Small intestine (tissue), 7 donors: ENCODE data around the gene MPRIP. TPM values are rescaled to one million over a fixed set of nuclear protein-coding genes. Genes with fewer than 3 reads are reported as not detected.
A peak's percentile ranks its signal among the peaks of the same experiment; 100 is the strongest.

Experiments
- DNase-seq, 2 donors: peaks; one replicate each; pipeline versions ENCODE4 v3.0.0 to v3.0.0-alpha.2; 2013
- FAIRE-seq: peaks from 2 replicates; lab custom pipeline; 2012; peaks lifted over from hg19 to GRCh38; lab: Jason Lieb, UNC
- H3K27ac ChIP-seq, 3 donors: one replicate each; pipeline ENCODE4 v1.5.1; 2013; ENCODE audit warnings: low read length in 2 of 3, mild to moderate bottlenecking in 2 of 3, control low read depth in 1 of 3, inconsistent platforms in 1 of 3, low read depth in 1 of 3, moderate library complexity in 1 of 3
- H3K27me3 ChIP-seq, 3 donors: one replicate each; pipeline ENCODE4 v1.6.1; 2013; ENCODE audit warnings: low read length in 3 of 3, inconsistent platforms in 1 of 3; ENCODE audit not compliant: control insufficient read depth in 3 of 3, insufficient read depth in 3 of 3
- H3K36me3 ChIP-seq, 3 donors: one replicate each; pipeline ENCODE4 v1.6.1; 2013; ENCODE audit warnings: low read length in 3 of 3, inconsistent platforms in 1 of 3, low read depth in 1 of 3, mild to moderate bottlenecking in 1 of 3, moderate library complexity in 1 of 3; ENCODE audit not compliant: control insufficient read depth in 3 of 3, insufficient read depth in 2 of 3
- H3K4me1 ChIP-seq, 3 donors: one replicate each; pipeline ENCODE4 v1.6.1; 2013; ENCODE audit warnings: low read length in 2 of 3, inconsistent platforms in 1 of 3, low read depth in 1 of 3, mild to moderate bottlenecking in 1 of 3, moderate library complexity in 1 of 3; ENCODE audit not compliant: control insufficient read depth in 3 of 3, insufficient read depth in 2 of 3
- H3K4me3 ChIP-seq, 3 donors: one replicate each; pipeline ENCODE4 v1.5.1; 2013; ENCODE audit warnings: low read length in 3 of 3, control low read depth in 1 of 3, inconsistent platforms in 1 of 3, low read depth in 1 of 3, mild to moderate bottlenecking in 1 of 3, moderate library complexity in 1 of 3
- H3K9me3 ChIP-seq, 2 donors: one replicate each; pipeline ENCODE4 v1.6.1; 2013; ENCODE audit warnings: low read depth in 1 of 2, low read length in 1 of 2; ENCODE audit not compliant: control insufficient read depth in 2 of 2, insufficient read depth in 1 of 2
- WGBS, 3 donors: extraction: QIAGEN DNeasy Blood & Tissue Kit; methylation state at CpG; one replicate each; pipeline ENCODE4 v1.1.7; 2013; 5-methylcytosine and 5-hydroxymethylcytosine counted together
- polyA plus RNA-seq, 4 donors: library from polyadenylated mRNA; stranded (reverse) in 3 of 4; unstranded in 1 of 4; fragments of 200-250 nt in 3 of 4; fragments of 120-200 nt in 1 of 4; gene quantifications; one replicate each; pipeline versions ENCODE4 v1.2.1 to v1.2.3, GENCODE V29; 2013
- donor health status: healthy with polysubstance abuse.
- donor health status: control.
- donor health status: control.
- donor health status: Bipolar disorder and iron deficiency.
- donor health status: healthy.

The MPRIP gene
- polyA plus RNA-seq, 4 donors: 98.9 to 233 (median 190) TPM

DNA sequence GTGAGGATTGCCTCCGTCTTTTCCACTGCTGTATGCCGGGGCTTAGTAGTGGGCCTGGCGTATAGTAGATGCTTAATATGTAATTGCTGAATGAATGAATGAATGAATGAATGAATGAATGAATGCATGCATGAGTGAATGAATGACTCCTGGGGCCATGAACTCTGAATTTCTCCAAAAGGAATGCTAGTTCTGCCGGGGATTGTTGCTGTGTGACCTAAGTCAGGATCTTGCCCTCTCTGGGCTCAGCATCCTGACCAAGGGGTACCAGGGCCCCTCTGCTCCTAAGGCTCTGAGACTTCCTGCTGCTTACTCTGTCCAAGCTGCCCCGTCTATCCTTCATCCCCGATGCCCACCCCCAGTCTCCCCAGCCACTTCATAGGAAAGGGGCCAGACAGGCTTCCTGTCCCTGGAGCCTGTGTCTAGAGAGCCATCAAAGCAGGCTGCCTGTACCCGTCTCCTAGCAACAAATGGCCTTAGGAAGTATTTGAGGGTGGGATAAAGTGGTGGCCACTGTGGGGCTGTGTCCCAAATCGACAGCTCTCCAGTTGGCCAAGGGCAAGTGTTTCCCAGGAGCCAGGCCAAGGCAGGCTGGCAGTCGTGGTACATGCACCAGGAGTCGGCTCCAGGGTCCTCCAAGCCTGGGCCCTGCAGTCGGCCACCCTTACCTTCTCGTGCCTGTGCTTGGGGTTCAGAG lies 11.6 kb upstream of the MPRIP start:
- no peaks in the 10 kb centered on the region for H3K36me3 ChIP-seq
- H3K4me3 ChIP-seq: no peak overlapping the region
- H3K9me3 ChIP-seq: no peaks in the 10 kb centered on the region
- H3K27me3 ChIP-seq: no peaks in the 10 kb centered on the region
- DNase-seq (no peak), FAIRE-seq (no peak)
- H3K4me1 ChIP-seq: peaks cover 2 to 40% (median 3%) of the 10 kb centered on the region in 3 donors
- 77 to 80% (median 79%) methylated on average over 12 of the region's 12 CpGs for WGBS, 3 donors
- no peak overlapping the region for H3K27ac ChIP-seq

DNA sequence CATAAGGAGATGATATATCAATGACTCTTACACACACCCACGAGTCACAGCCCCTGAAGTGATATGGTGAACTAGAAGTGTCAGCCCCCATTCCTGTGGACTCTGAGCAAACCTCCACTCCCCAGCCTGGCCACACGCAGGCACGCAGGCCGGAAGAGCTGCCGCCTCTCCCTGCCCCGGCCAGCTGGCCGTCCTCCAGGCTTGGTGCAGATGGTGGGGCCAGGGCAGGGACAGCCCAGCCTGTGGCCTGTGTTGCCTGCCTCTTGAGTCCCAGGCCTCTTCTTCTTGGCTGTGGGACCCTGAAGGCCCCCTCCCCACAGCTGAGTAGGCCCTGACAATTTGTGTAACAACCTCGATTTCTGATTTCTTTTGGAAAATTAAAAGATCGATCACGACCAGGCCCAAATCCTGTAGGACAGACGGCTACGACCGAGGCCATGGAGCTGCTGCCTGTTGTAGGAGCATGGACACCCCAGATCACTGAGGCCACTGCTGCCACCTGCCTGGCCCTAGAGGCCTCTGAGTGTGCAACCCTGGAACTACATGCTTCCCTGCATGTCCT lies 10.0 kb upstream of the MPRIP start:
- 40 to 61% (median 52%) methylated on average over 13 of the region's 13 CpGs for WGBS, 3 donors
- peaks cover 2 to 35% (median 3%) of the 10 kb centered on the region in 3 donors for H3K4me1 ChIP-seq
- H3K4me3 ChIP-seq: no peak overlapping the region
- H3K27ac ChIP-seq: peak overlapping the region in 2 of 3 donors; percentile 34 to 53
- no peaks in the 10 kb centered on the region for H3K27me3 ChIP-seq
- FAIRE-seq (no peak), DNase-seq (peak; percentile 38 to 51)
- H3K36me3 ChIP-seq: no peaks in the 10 kb centered on the region
- no peaks in the 10 kb centered on the region for H3K9me3 ChIP-seq

DNA sequence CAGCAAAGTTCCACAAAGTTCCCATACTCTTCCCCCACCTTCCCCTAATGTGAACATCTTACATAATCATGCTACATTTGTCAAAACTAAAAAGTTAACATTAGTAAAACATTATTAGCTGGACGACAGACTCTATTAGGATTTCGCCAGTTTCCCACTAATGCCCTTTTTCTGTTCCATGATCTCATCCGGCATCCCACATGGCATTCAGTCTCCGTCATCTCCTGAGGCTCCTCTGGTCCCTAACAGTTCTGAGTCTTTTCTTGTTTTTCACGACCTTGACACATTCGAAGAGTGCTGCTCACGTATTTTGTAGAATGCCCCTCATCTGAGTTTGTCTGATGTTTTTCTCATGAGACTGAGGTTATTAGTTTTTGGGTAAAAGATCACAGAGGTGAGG lies 8.8 kb upstream of the MPRIP start:
- FAIRE-seq (no peak), DNase-seq (no peak)
- Histone ChIP-seq H3K27me3 (no peaks in the 10 kb centered on the region), H3K4me3 (no peak overlapping the region), H3K36me3 (no peaks in the 10 kb centered on the region), H3K27ac (no peak overlapping the region), H3K4me1 (peaks cover 1 to 24% (median 2%) of the 10 kb centered on the region in 3 donors), H3K9me3 (no peaks in the 10 kb centered on the region)
- WGBS, 3 donors: 92 to 97% (median 93%) methylated on average over 7 of the region's 7 CpGs

DNA sequence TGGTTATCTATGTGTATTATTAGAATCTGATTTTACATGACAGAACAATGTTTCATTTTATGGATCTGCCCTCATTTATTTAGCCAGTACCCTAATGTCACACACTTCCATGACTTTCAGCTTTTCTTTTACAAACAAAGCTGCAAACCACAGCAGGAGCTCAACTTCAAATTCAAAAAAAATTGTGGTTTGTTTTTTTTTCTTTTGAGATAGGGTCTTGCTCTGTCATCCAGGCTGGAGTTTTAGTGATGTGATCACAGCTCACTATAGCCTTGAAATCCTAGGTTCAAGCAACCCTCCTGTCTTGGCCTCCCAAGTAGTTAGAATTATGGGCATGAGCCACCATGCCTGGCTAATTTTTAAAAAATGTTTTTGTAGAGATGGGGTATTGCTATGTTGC lies 8.2 kb upstream of the MPRIP start:
- Histone ChIP-seq H3K36me3 (no peaks in the 10 kb centered on the region), H3K4me3 (no peak overlapping the region), H3K9me3 (no peaks in the 10 kb centered on the region), H3K4me1 (peaks cover 0 to 19% (median under 1%) of the 10 kb centered on the region in 3 donors), H3K27ac (no peak overlapping the region), H3K27me3 (no peaks in the 10 kb centered on the region)
- FAIRE-seq (no peak), DNase-seq (no peak)

DNA sequence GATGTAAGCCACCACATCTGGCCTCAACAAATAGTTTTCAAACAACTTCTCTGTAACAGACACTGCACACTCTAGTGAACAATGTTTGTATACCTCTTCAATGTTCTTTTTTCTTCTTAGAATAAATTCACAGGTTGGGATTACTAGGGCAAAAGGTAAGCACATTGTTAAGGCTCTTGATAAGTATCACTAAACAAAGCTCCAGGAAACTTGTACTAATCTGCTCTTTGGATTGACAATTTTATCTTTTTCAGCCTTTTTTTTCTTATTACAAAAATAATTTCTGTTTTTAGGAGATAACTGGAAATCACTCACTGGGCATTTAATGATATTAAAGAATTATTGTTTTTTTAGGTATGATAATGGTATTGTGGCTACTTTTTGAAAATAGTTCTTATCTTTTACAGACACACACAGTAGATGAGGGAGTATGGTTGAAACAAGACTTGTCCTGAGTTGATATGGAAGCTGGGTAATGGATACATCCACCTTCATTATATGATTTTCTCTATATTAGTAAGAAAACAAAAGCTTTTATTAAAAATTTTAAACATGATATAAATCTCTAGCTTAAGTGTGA lies 7.7 kb upstream of the MPRIP start:
- no peak overlapping the region for H3K27ac ChIP-seq
- no peak for FAIRE-seq
- no peak for DNase-seq

DNA sequence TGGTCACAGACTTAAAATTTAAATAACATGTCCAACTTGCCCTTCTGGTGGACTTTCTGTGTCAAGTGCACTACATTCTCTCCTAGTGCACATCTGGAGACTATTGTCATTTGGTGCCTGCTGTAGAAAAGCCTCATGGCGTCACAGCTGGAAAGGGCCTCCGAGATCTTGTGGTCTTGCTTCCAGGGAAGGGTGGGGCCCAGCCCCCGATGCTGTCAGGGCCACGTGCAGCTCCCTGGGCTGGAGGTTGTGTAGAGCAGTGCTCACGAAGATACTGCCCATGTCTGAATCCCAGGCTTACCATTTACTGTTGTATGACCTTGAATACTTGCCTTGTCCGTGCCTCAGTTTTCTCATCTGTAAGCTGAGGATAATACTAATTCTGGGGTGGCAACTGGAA lies 6.8 kb upstream of the MPRIP start:
- Histone ChIP-seq H3K9me3 (no peaks in the 10 kb centered on the region), H3K4me1 (peaks cover 0 to 19% (median 0%) of the 10 kb centered on the region in 3 donors), H3K4me3 (no peak overlapping the region), H3K36me3 (no peaks in the 10 kb centered on the region), H3K27ac (no peak overlapping the region), H3K27me3 (no peaks in the 10 kb centered on the region)
- FAIRE-seq (no peak), DNase-seq (no peak)
- WGBS, 3 donors: 70 to 76% (median 74%) methylated on average over 6 of the region's 6 CpGs

More for the DNA sequence above, 7.7 kb upstream of the MPRIP start:
- Histone ChIP-seq H3K4me3 (no peak overlapping the region), H3K9me3 (no peaks in the 10 kb centered on the region), H3K4me1 (peaks cover 0 to 17% (median 0%) of the 10 kb centered on the region in 3 donors), H3K27me3 (no peaks in the 10 kb centered on the region), H3K36me3 (no peaks in the 10 kb centered on the region)

DNA sequence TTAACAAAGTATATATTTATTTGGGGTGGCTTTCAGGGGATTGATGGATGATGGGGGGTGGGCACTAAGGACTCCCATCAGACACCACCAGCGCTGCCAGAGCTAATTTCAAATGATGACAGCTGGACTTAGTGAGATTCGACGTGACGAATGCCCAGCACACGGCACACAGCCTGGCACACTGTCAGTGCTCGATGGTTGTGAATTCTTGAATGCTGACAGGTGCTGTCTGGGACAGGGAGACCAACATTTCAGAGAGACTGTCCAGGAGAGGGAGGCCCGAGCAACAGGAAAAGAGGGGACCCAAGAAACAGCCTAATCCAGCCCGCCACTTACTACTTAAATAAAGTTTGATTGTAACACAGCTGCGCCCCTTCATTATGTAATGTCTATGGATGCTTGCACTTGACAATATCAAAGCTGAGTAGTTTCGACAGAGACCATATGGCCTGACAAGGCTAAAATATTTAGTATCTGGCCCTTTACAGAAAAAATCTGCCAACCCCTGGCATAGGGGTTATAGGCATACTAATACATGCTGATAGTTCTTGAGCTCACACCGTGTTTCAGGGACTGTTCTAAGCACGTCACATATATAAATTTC lies 6.2 kb upstream of the MPRIP start:
- Histone ChIP-seq H3K4me1 (peaks cover 0 to 24% (median 0%) of the 10 kb centered on the region in 3 donors), H3K4me3 (no peak overlapping the region), H3K27me3 (no peaks in the 10 kb centered on the region), H3K36me3 (no peaks in the 10 kb centered on the region), H3K27ac (no peak overlapping the region), H3K9me3 (no peaks in the 10 kb centered on the region)
- WGBS, 3 donors: 83 to 91% (median 86%) methylated on average over 12 of the region's 12 CpGs
- FAIRE-seq (no peak), DNase-seq (no peak)

DNA sequence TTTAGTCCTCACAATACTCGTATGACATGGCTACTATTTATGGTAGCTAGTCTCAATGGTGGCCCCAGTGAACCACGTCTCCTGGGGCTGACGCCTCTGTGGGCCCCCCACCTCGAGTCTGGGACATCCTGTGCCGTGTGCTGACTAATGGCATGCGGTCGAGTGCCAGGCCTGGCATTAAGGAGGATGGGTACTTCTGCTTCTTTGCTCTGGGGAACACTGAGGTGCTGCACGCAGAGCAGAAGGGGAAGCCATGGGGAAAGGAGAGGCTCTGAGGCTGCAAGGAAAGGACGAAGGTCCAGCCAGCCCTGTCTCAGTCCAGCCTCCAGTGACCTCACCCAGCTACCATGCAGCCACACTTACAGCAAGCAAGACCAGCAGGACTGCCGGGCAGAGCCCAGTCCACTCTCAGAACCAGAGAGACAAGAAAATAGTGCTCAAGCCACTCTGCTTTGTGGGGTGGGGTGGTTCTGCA lies 5.7 kb upstream of the MPRIP start:
- Histone ChIP-seq H3K4me3 (no peak overlapping the region), H3K9me3 (no peaks in the 10 kb centered on the region), H3K36me3 (no peaks in the 10 kb centered on the region), H3K4me1 (peaks cover 0 to 29% (median 0%) of the 10 kb centered on the region in 3 donors), H3K27me3 (no peaks in the 10 kb centered on the region), H3K27ac (no peak overlapping the region)
- FAIRE-seq (no peak), DNase-seq (no peak)
- 67 to 86% (median 75%) methylated on average over 10 of the region's 10 CpGs for WGBS, 3 donors
